GM12878 (cell line): Measurements from ENCODE around the gene CCSER2. TPM values are rescaled to one million over a fixed set of nuclear protein-coding genes. Genes with fewer than 3 reads are reported as not detected.

ENCODE experiments used
- ATAC-seq: fragments of 200-7000 bp; cut with Tn5 transposase; 3 replicates; pipeline ENCODE4 v1.9.1; 2020; ENCODE audit warnings: mild to moderate bottlenecking, moderate library complexity
- BruUV-seq: library from RNA; stranded (reverse); fragments of 400-500 nt; replicated peaks from 2 replicates; lab custom pipeline; 2021; lab: Mats Ljungman, UMichigan
- CTCF ChIA-PET: fragments of 300-600 bp; sonication (Branson Sonifier 250); formaldehyde crosslinking; extraction: SDS; loops from one replicate; lab custom pipeline; 2021; ENCODE audit warnings: inconsistent platforms; lab: Yijun Ruan, JAX
- POLR2A ChIA-PET: fragments of 350-600 bp; formaldehyde crosslinking; extraction: SDS; loops from one replicate; lab custom pipeline; 2021; ENCODE audit warnings: inconsistent platforms; lab: Charles Lee
- RAD21 ChIA-PET: fragments of 300-600 bp; sonication (Branson Sonifier 250); formaldehyde crosslinking; loops from one replicate; lab custom pipeline; 2023; ENCODE audit warnings: antibody characterized with exemption; ENCODE audit not compliant: unreplicated experiment; lab: Charles Lee
- SMC1A ChIA-PET: fragments of 300-600 bp; sonication (Branson Sonifier 250); formaldehyde crosslinking; loops from one replicate; lab custom pipeline; 2023; ENCODE audit not compliant: unreplicated experiment, uncharacterized antibody; lab: Charles Lee
- DNase-seq: peaks from one replicate; pipeline ENCODE4 v3.0.0-alpha.2; 2011; ENCODE audit warnings: low read depth, low spot score
- FAIRE-seq: peaks from 3 replicates; lab custom pipeline; 2011; peaks lifted over from hg19 to GRCh38; lab: Jason Lieb, UNC
- H2AFZ ChIP-seq: 2 replicates; pipeline ENCODE4 v1.6.0; 2011; ENCODE audit warnings: low read depth, low read length, control low read depth; ENCODE audit not compliant: control insufficient read depth
- H3K27ac ChIP-seq: 2 replicates; pipeline ENCODE4 v1.5.1; 2011; ENCODE audit warnings: control low read depth; ENCODE audit not compliant: control insufficient read depth, insufficient read depth
- H3K27me3 ChIP-seq, 2 experiments: replicated peaks in 1 of 2; 2 replicates each; pipeline versions ENCODE4 v1.6.0 to v1.6.1; 2011; ENCODE audit warnings: low read length in 1 of 2; ENCODE audit not compliant: control insufficient read depth in 2 of 2, insufficient read depth in 2 of 2
- H3K36me3 ChIP-seq, 2 experiments: 2 replicates each; pipeline ENCODE4 v1.5.1; 2011; ENCODE audit warnings: low read length in 1 of 2; ENCODE audit not compliant: control insufficient read depth in 2 of 2, insufficient read depth in 2 of 2
- H3K4me1 ChIP-seq: 2 replicates; pipeline ENCODE4 v1.6.1; 2011; ENCODE audit warnings: mild to moderate bottlenecking, low read length, moderate library complexity, mixed read lengths; ENCODE audit not compliant: control insufficient read depth, insufficient read depth
- H3K4me2 ChIP-seq: 2 replicates; pipeline ENCODE4 v1.6.0; 2011; ENCODE audit warnings: control low read depth; ENCODE audit not compliant: control insufficient read depth, insufficient read depth
- H3K4me3 ChIP-seq: fragments of 200-600 bp; sonication (generic); 2 replicates; pipeline ENCODE4 v1.5.1; 2016
- H3K79me2 ChIP-seq: 2 replicates; pipeline ENCODE4 v1.6.0; 2011; ENCODE audit warnings: low read length; ENCODE audit not compliant: control insufficient read depth, insufficient read depth
- H3K9ac ChIP-seq: 2 replicates; pipeline ENCODE4 v1.8.0; 2011; ENCODE audit warnings: low read length, control low read depth, mixed read lengths; ENCODE audit not compliant: control insufficient read depth, insufficient read depth
- H3K9me3 ChIP-seq: replicated peaks from 3 replicates; pipeline ENCODE4 v1.5.1; 2011; ENCODE audit warnings: mild to moderate bottlenecking, low read length; ENCODE audit not compliant: control insufficient read depth, insufficient read depth
- H4K20me1 ChIP-seq: 2 replicates; pipeline ENCODE4 v1.6.0; 2011; ENCODE audit not compliant: control insufficient read depth, insufficient read depth
- EGR1 ChIP-seq, 2 experiments: IDR thresholded peaks; 1 replicate in 1 of 2; 2 replicates in 1 of 2; pipeline ENCODE4 v1.6.1; 2011 to 2012; ENCODE audit warnings: low read depth in 2 of 2, low read length in 2 of 2, borderline replicate concordance in 1 of 2, mild to moderate bottlenecking in 1 of 2, moderate library complexity in 1 of 2
- FOXK2 ChIP-seq: fragments of 450-650 bp; IDR thresholded peaks from 2 replicates; pipeline ENCODE4 v1.6.1; 2017; ENCODE audit warnings: mild to moderate bottlenecking, moderate library complexity
- POLR2AphosphoS5 ChIP-seq: IDR thresholded peaks from 2 replicates; pipeline ENCODE4 v1.6.1; 2011; ENCODE audit warnings: mild to moderate bottlenecking, low read length, inconsistent platforms
- PRDM15 ChIP-seq: fragments of 450-650 bp; formaldehyde crosslinking; IDR thresholded peaks from 2 replicates; pipeline ENCODE4 v1.4.0; 2020; ENCODE audit warnings: mild to moderate bottlenecking, moderate library complexity
- RAD21 ChIP-seq: IDR thresholded peaks from 2 replicates; pipeline ENCODE4 v1.6.1; 2011; ENCODE audit warnings: mild to moderate bottlenecking, low read depth, low read length, moderate library complexity; ENCODE audit not compliant: insufficient read depth
- RFX5 ChIP-seq: IDR thresholded peaks from 2 replicates; pipeline ENCODE4 v1.6.1; 2011; ENCODE audit warnings: low read depth, low read length, improper control_type of control experiment
- WGBS: methylation state at CpG from one replicate; pipeline ENCODE4 v1.1.6; 2016; ENCODE audit warnings: low lambda C conversion rate; ENCODE audit not compliant: insufficient replicate concordance, insufficient coverage; ENCODE audit errors: missing lambda C conversion rate; 5-methylcytosine and 5-hydroxymethylcytosine counted together
- in situ Hi-C: fragments of 300-500 bp; cut with MboI; formaldehyde crosslinking; loops from 9 replicates; pipeline ENCODE4 v1.14.3; 2018; ENCODE audit warnings: mixed read lengths
- intact Hi-C: fragments of 100-400 bp; cut with micrococcal nuclease; formaldehyde crosslinking; loops from one replicate; pipeline ENCODE4 v1.14.2; 2022; ENCODE audit not compliant: unreplicated experiment
- polyA plus RNA-seq, 11 experiments: library from polyadenylated mRNA; depleted of rRNA in 4 of 11; unstranded in 6 of 11; stranded (reverse) in 5 of 11; fragments of >200 nt; fragmentation: Nextera tagmentation in 4 of 11; fragmentation: Illumina TruSeq in 1 of 11; extraction: Ambion mirVana in 4 of 11; extraction: Trizol in 1 of 11; gene quantifications; 1 replicate in 1 of 11; 2 replicates in 10 of 11; pipeline versions ENCODE4 v1.2.1 to v1.2.3, GENCODE V29; 2011 to 2016; ENCODE audit warnings: inconsistent platforms in 2 of 11, missing spikeins in 2 of 11, low read depth in 1 of 11
- total RNA-seq, 4 experiments: library from RNA; depleted of rRNA in 3 of 4; stranded (reverse); fragments of >200 nt in 3 of 4; fragmentation: Illumina TruSeq in 1 of 4; extraction: Trizol in 1 of 4; gene quantifications; 2 replicates each; pipeline versions ENCODE4 v1.2.1 to v1.2.3, GENCODE V29; 2013 to 2021
- TF ChIP-seq, protein P1 (sequence below): fragments of 450-650 bp; IDR thresholded peaks from 2 replicates; pipeline ENCODE4 v1.6.1; 2017; ENCODE audit warnings: mild to moderate bottlenecking, low read depth, inconsistent platforms; ENCODE audit not compliant: poor library complexity, severe bottlenecking
- TF ChIP-seq, protein P2 (sequence below): fragments of 150-350 bp; IDR thresholded peaks from 2 replicates; pipeline ENCODE4 v1.6.1; 2014; ENCODE audit warnings: mild to moderate bottlenecking, low read depth, low read length

Gene CCSER2
- total and polyA plus RNA-seq, 10 of the 15 experiments (the other 5 are each of a cell fraction or from before 2014, with no cell fraction given), result 4.7 to 18.8 (median 13.2) TPM

DNA sequence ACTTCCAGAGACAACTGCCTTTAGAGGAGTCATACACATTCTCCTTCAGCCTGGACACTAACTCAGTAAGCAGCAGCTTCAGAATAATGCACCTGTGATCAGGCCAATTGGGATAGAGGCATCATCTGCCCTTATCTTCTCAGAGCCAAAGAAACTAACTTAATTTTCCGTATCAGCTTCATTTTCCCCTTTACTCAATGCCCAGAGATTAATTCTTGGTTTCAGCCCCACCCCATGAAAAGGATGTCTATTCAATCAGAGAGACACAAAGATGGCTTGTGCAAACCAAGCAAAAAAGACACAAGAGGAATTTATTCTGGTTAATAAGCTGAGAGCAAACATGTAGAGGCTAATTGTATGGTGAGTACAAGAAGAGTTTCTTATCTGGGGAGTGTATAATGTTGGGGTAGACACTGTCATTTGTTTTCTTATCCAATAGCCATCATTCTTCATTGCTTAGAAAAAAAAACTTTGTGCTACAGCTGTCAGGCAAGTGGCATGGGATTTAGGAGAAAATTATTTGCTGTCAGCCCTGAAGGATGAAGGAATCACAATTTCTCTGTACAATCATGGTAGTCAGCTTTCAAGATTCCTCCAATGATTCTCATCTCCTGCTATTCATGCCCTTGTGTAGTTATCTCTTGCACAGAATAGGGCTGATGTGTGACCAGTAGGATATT is 38.7 kb upstream of the CCSER2 start:
- no peaks in the 10 kb centered on the region for H3K79me2 ChIP-seq
- no peaks in the 10 kb centered on the region for H3K36me3 ChIP-seq
- RAD21 ChIA-PET, result interaction anchor here (0.6 to 1.9 kb wide), 2 partner anchors 22 to 39 kb away, joined by 3 to 6 read pairs; no protein-coding TSS in a partner anchor
- H4K20me1 ChIP-seq, result no peaks in the 10 kb centered on the region
- H3K27me3 ChIP-seq, result no peaks in the 10 kb centered on the region; a peak in 1 of 4 replicates
- peaks cover 6% of the 10 kb centered on the region for H3K4me1 ChIP-seq
- no TSS peak for BruUV-seq
- ATAC-seq (no peak), FAIRE-seq (no peak), DNase-seq (no peak)
- no peak overlapping the region for H3K4me3 ChIP-seq
- in situ Hi-C loops (no loop called here), intact Hi-C loops (no loop called here)
- no peak overlapping the region for H3K27ac ChIP-seq
- WGBS, result 0% methylated on average over 1 of the region's 1 CpG
- CTCF ChIA-PET, result interaction anchor here (1.2 kb wide), 1 partner anchor 22 kb away, joined by 4 read pairs; no protein-coding TSS in a partner anchor
- H3K4me2 ChIP-seq, result no peak overlapping the region
- no peak overlapping the region for H2AFZ ChIP-seq
- TF ChIP-seq FOXK2 (no peak), RAD21 (no peak)
- TF ChIP-seq, protein P1, sequence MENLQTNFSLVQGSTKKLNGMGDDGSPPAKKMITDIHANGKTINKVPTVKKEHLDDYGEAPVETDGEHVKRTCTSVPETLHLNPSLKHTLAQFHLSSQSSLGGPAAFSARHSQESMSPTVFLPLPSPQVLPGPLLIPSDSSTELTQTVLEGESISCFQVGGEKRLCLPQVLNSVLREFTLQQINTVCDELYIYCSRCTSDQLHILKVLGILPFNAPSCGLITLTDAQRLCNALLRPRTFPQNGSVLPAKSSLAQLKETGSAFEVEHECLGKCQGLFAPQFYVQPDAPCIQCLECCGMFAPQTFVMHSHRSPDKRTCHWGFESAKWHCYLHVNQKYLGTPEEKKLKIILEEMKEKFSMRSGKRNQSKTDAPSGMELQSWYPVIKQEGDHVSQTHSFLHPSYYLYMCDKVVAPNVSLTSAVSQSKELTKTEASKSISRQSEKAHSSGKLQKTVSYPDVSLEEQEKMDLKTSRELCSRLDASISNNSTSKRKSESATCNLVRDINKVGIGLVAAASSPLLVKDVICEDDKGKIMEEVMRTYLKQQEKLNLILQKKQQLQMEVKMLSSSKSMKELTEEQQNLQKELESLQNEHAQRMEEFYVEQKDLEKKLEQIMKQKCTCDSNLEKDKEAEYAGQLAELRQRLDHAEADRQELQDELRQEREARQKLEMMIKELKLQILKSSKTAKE, result no peak
- no peak overlapping the region for H3K9ac ChIP-seq
- no peaks in the 10 kb centered on the region for H3K9me3 ChIP-seq
- SMC1A ChIA-PET, result interaction anchor here (1.0 kb wide), 1 partner anchor 85 kb away, joined by 4 read pairs; no protein-coding TSS in a partner anchor
- POLR2A ChIA-PET, result no interaction called here

- ChIA-PET POLR2A (no interaction called here), CTCF (no interaction called here), RAD21 (no interaction called here), SMC1A (interaction anchor here (1.0 kb wide), 1 partner anchor 85 kb away, joined by 4 read pairs; no protein-coding TSS in a partner anchor)
- H3K9me3 ChIP-seq, result no peaks in the 10 kb centered on the region
- no peak overlapping the region for H3K4me3 ChIP-seq
- FAIRE-seq (no peak), ATAC-seq (no peak), DNase-seq (no peak)
- WGBS, result 4% methylated on average over 3 of the region's 3 CpGs
- no peaks in the 10 kb centered on the region for H3K36me3 ChIP-seq
- peaks cover 12% of the 10 kb centered on the region for H3K4me1 ChIP-seq
- no peaks in the 10 kb centered on the region; a peak in 1 of 4 replicates for H3K27me3 ChIP-seq
- H4K20me1 ChIP-seq, result no peaks in the 10 kb centered on the region
- no peak overlapping the region for H2AFZ ChIP-seq
- BruUV-seq, result no TSS peak
- no peak overlapping the region for H3K9ac ChIP-seq
- in situ Hi-C loops (no loop called here), intact Hi-C loops (no loop called here)
- no peak overlapping the region for H3K4me2 ChIP-seq
- no peak overlapping the region for H3K27ac ChIP-seq
- no peaks in the 10 kb centered on the region for H3K79me2 ChIP-seq
- TF ChIP-seq PRDM15 (CRISPR knock-in tag), result no peak
- TF ChIP-seq, protein P2, sequence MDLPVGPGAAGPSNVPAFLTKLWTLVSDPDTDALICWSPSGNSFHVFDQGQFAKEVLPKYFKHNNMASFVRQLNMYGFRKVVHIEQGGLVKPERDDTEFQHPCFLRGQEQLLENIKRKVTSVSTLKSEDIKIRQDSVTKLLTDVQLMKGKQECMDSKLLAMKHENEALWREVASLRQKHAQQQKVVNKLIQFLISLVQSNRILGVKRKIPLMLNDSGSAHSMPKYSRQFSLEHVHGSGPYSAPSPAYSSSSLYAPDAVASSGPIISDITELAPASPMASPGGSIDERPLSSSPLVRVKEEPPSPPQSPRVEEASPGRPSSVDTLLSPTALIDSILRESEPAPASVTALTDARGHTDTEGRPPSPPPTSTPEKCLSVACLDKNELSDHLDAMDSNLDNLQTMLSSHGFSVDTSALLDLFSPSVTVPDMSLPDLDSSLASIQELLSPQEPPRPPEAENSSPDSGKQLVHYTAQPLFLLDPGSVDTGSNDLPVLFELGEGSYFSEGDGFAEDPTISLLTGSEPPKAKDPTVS, result no peak
- no peak for TF ChIP-seq RFX5
- no peak for TF ChIP-seq EGR1 (IDR thresholded peaks at IDR 0.05; ENCODE audit: borderline replicate concordance in 1 of 2, low read depth in 2 of 2, low read length in 2 of 2)
- no peak for TF ChIP-seq POLR2AphosphoS5
Observed at GRCh38 chr10:84290235-84290634, 38.2 kb upstream of the CCSER2 start.
